H1 (cell line): Measurements from ENCODE around the gene SMC2. TPM values are rescaled to one million over a fixed set of nuclear protein-coding genes. Genes with fewer than 3 reads are reported as not detected.

Experiments
- CTCF ChIA-PET: fragments of 300-600 bp; sonication (Branson Sonifier 250); formaldehyde crosslinking; loops from one replicate; lab custom pipeline; 2021; ENCODE audit not compliant: partially characterized antibody; lab: Charles Lee
- POLR2A ChIA-PET: fragments of 300-600 bp; sonication (Branson Sonifier 250); formaldehyde crosslinking; loops from one replicate; lab custom pipeline; 2021; ENCODE audit warnings: inconsistent platforms; ENCODE audit not compliant: partially characterized antibody; lab: Charles Lee
- DNase-seq, 2 experiments: peaks; one replicate each; pipeline versions ENCODE4 v3.0.0 to v3.0.0-alpha.2; 2010 to 2022; ENCODE audit warnings: low spot score in 2 of 2, low read depth in 1 of 2, mixed read lengths in 1 of 2
- FAIRE-seq: peaks from 2 replicates; lab custom pipeline; 2011; peaks lifted over from hg19 to GRCh38; lab: Jason Lieb, UNC
- H2AFZ ChIP-seq: 2 replicates; pipeline ENCODE4 v1.8.1; 2012; ENCODE audit warnings: low read length, inconsistent platforms
- H2AK5ac ChIP-seq: 2 replicates; pipeline ENCODE4 v1.6.1; 2013; ENCODE audit warnings: low read depth, low read length
- H2BK120ac ChIP-seq: replicated peaks from 2 replicates; pipeline ENCODE3; 2013; ENCODE audit warnings: low read depth, low read length, inconsistent platforms
- H2BK12ac ChIP-seq: 2 replicates; pipeline ENCODE4 v1.6.1; 2013; ENCODE audit warnings: low read depth, low read length
- H2BK15ac ChIP-seq: 2 replicates; pipeline ENCODE4 v1.6.1; 2013; ENCODE audit warnings: low read length
- H2BK20ac ChIP-seq: 2 replicates; pipeline ENCODE4 v1.6.1; 2013; ENCODE audit warnings: low read length
- H2BK5ac ChIP-seq: 2 replicates; pipeline ENCODE4 v1.6.1; 2013; ENCODE audit warnings: low read depth, low read length
- H3K14ac ChIP-seq: 2 replicates; pipeline ENCODE4 v1.6.1; 2013; ENCODE audit warnings: inconsistent platforms; ENCODE audit not compliant: insufficient read length
- H3K18ac ChIP-seq: 2 replicates; pipeline ENCODE4 v1.6.1; 2013; ENCODE audit warnings: low read length; ENCODE audit errors: extremely low read depth
- H3K23ac ChIP-seq: 2 replicates; pipeline ENCODE4 v1.6.1; 2013; ENCODE audit warnings: inconsistent platforms; ENCODE audit not compliant: insufficient read length
- H3K23me2 ChIP-seq: 2 replicates; pipeline ENCODE4 v1.6.1; 2013; ENCODE audit warnings: low read depth, low read length
- H3K27ac ChIP-seq: 2 replicates; pipeline ENCODE4 v1.6.1; 2011; ENCODE audit warnings: low read depth, low read length, inconsistent platforms
- H3K27me3 ChIP-seq, 4 experiments: replicated peaks in 1 of 4; 1 replicate in 1 of 4; 2 replicates in 3 of 4; pipeline versions ENCODE4 v1.6.1 to v1.8.1; 2011 to 2013; ENCODE audit warnings: low read length in 3 of 4, mild to moderate bottlenecking in 3 of 4, inconsistent platforms in 2 of 4, mixed read lengths in 2 of 4, moderate library complexity in 1 of 4; ENCODE audit not compliant: control insufficient read depth in 3 of 4, insufficient read depth in 3 of 4; ENCODE audit errors: extremely low read depth in 1 of 4
- H3K36me3 ChIP-seq, 4 experiments: 2 replicates each; pipeline versions ENCODE4 v1.6.1 to v1.8.1; 2011 to 2013; ENCODE audit warnings: mild to moderate bottlenecking in 4 of 4, low read length in 3 of 4, moderate library complexity in 2 of 4, control low read depth in 1 of 4, inconsistent platforms in 1 of 4; ENCODE audit not compliant: insufficient read depth in 4 of 4, control insufficient read depth in 2 of 4
- H3K4ac ChIP-seq: replicated peaks from 2 replicates; pipeline ENCODE3; 2013; ENCODE audit warnings: low read length, low read depth, mixed read lengths, inconsistent platforms; ENCODE audit not compliant: insufficient read length
- H3K4me1 ChIP-seq, 4 experiments: replicated peaks in 1 of 4; 1 replicate in 1 of 4; 2 replicates in 3 of 4; pipeline versions ENCODE4 v1.6.1 to v1.8.1; 2011 to 2013; ENCODE audit warnings: low read length in 3 of 4, inconsistent platforms in 2 of 4, mixed read lengths in 1 of 4; ENCODE audit not compliant: insufficient read depth in 4 of 4, control insufficient read depth in 3 of 4
- H3K4me2 ChIP-seq, 2 experiments: 2 replicates each; pipeline versions ENCODE4 v1.6.1 to v1.8.1; 2011 to 2013; ENCODE audit warnings: low read depth in 2 of 2, low read length in 2 of 2, control low read depth in 1 of 2, inconsistent platforms in 1 of 2, mild to moderate bottlenecking in 1 of 2; ENCODE audit not compliant: insufficient read depth in 1 of 2
- H3K4me3 ChIP-seq, 4 experiments: fragments of 200-600, 300-600 bp in 1 of 4; sonication (generic), shearing (Covaris generic), sonication (Bioruptor Twin) in 1 of 4; 2 replicates each; pipeline versions ENCODE4 v1.5.1 to v1.8.1; 2011 to 2016; ENCODE audit warnings: low read length in 4 of 4, low read depth in 3 of 4, control low read depth in 2 of 4, inconsistent platforms in 2 of 4, mild to moderate bottlenecking in 2 of 4, mixed read lengths in 1 of 4, moderate library complexity in 1 of 4; ENCODE audit not compliant: insufficient read depth in 2 of 4; ENCODE audit errors: extremely low read depth in 1 of 4
- H3K56ac ChIP-seq: replicated peaks from 2 replicates; pipeline ENCODE3; 2013; ENCODE audit warnings: low read depth, mild to moderate bottlenecking, mixed read lengths, low read length, inconsistent platforms; ENCODE audit not compliant: insufficient read length
- H3K79me1 ChIP-seq: 2 replicates; pipeline ENCODE4 v1.6.1; 2013; ENCODE audit warnings: low read depth, low read length, control low read depth
- H3K79me2 ChIP-seq, 2 experiments: 2 replicates each; pipeline versions ENCODE4 v1.6.1 to v1.8.1; 2012 to 2013; ENCODE audit warnings: low read length in 2 of 2, mild to moderate bottlenecking in 2 of 2, inconsistent platforms in 1 of 2; ENCODE audit not compliant: insufficient read depth in 2 of 2, control insufficient read depth in 1 of 2
- H3K9ac ChIP-seq, 4 experiments: replicated peaks in 1 of 4; 1 replicate in 1 of 4; 2 replicates in 3 of 4; pipeline versions ENCODE4 v1.6.1 to v1.8.1; 2011 to 2013; ENCODE audit warnings: low read depth in 3 of 4, low read length in 3 of 4, control low read depth in 2 of 4, mild to moderate bottlenecking in 2 of 4, moderate library complexity in 2 of 4, inconsistent platforms in 1 of 4; ENCODE audit errors: extremely low read depth in 1 of 4
- H3K9me3 ChIP-seq, 2 experiments: 2 replicates each; pipeline versions ENCODE4 v1.6.1 to v1.8.1; 2012 to 2013; ENCODE audit warnings: mild to moderate bottlenecking in 2 of 2, moderate library complexity in 2 of 2, control low read depth in 1 of 2, inconsistent platforms in 1 of 2, low read depth in 1 of 2, low read length in 1 of 2, mixed read lengths in 1 of 2; ENCODE audit not compliant: insufficient read depth in 2 of 2
- H4K20me1 ChIP-seq, 2 experiments: replicated peaks in 1 of 2; 2 replicates each; pipeline versions ENCODE3 to v1.8.1; 2011 to 2013; ENCODE audit warnings: inconsistent platforms in 2 of 2, low read length in 2 of 2, mild to moderate bottlenecking in 1 of 2; ENCODE audit not compliant: insufficient read depth in 2 of 2, control insufficient read depth in 1 of 2
- H4K5ac ChIP-seq: 2 replicates; pipeline ENCODE4 v1.6.1; 2013; ENCODE audit warnings: low read length, low read depth, mixed read lengths, inconsistent platforms; ENCODE audit not compliant: insufficient read length
- H4K8ac ChIP-seq: 2 replicates; pipeline ENCODE4 v1.8.0; 2013; ENCODE audit warnings: mild to moderate bottlenecking, moderate library complexity, low read length, inconsistent platforms; ENCODE audit not compliant: insufficient read depth; ENCODE audit errors: extremely low read depth
- H4K91ac ChIP-seq: replicated peaks from 2 replicates; pipeline ENCODE3; 2013; ENCODE audit warnings: low read length, mixed read lengths, inconsistent platforms; ENCODE audit not compliant: insufficient read length
- BRCA1 ChIP-seq: IDR thresholded peaks from 2 replicates; pipeline ENCODE4 v1.6.1; 2012; ENCODE audit warnings: low read depth, low read length, improper control_type of control experiment
- CHD2 ChIP-seq: IDR thresholded peaks from 2 replicates; pipeline ENCODE4 v1.6.1; 2012; ENCODE audit warnings: low read length, improper control_type of control experiment
- NRF1 ChIP-seq: IDR thresholded peaks from 2 replicates; pipeline ENCODE4 v1.6.1; 2011; ENCODE audit warnings: mild to moderate bottlenecking, low read depth, low read length, improper control_type of control experiment
- POLR2AphosphoS5 ChIP-seq: IDR thresholded peaks from 2 replicates; pipeline ENCODE4 v1.6.1; 2011; ENCODE audit warnings: low read depth, low read length
- TBP ChIP-seq: IDR thresholded peaks from 2 replicates; pipeline ENCODE4 v1.6.1; 2011; ENCODE audit warnings: low read depth, low read length, improper control_type of control experiment
- ZNF274 ChIP-seq: IDR thresholded peaks from 2 replicates; pipeline ENCODE4 v1.7.0; 2012; ENCODE audit warnings: low read length, borderline replicate concordance; ENCODE audit errors: extremely low read depth
- WGBS, 2 experiments: shearing (Covaris generic) in 1 of 2; methylation state at CpG; one replicate each; pipeline versions ENCODE4 v1.1.6 to v1.1.7; 2013 to 2015; ENCODE audit warnings: low lambda C conversion rate in 2 of 2, mixed read lengths in 2 of 2, inconsistent platforms in 1 of 2, low coverage in 1 of 2, missing lambda C conversion rate in 1 of 2; ENCODE audit not compliant: insufficient replicate concordance in 2 of 2, insufficient coverage in 1 of 2, insufficient read length in 1 of 2; ENCODE audit errors: extremely low coverage in 1 of 2, missing lambda C conversion rate in 1 of 2; 5-methylcytosine and 5-hydroxymethylcytosine counted together
- polyA plus RNA-seq, 7 experiments: library from polyadenylated mRNA; depleted of rRNA in 3 of 7; stranded (reverse) in 5 of 7; unstranded in 2 of 7; fragments of >200 nt in 5 of 7; fragments of 200-250 nt in 2 of 7; gene quantifications; 1 replicate in 5 of 7; 2 replicates in 1 of 7; 4 replicates in 1 of 7; pipeline versions ENCODE4 v1.2.1 to v1.2.3, GENCODE V29; 2011 to 2013; ENCODE audit warnings: missing spikeins in 2 of 7, mixed read lengths in 2 of 7
- total RNA-seq: library from RNA; stranded (reverse); fragmentation: NEBNext Ultra II Directional; extraction: Animal tissue kit (Norgen Biotek cat#: 25700); gene quantifications from 2 replicates; pipeline ENCODE4 v1.2.1, GENCODE V29; 2021

SMC2 gene
- total and polyA plus RNA-seq, 2 of the 8 experiments (the other 6 are each of a cell fraction or from before 2014, with no cell fraction given): 7.5 to 39.8 TPM

DNA sequence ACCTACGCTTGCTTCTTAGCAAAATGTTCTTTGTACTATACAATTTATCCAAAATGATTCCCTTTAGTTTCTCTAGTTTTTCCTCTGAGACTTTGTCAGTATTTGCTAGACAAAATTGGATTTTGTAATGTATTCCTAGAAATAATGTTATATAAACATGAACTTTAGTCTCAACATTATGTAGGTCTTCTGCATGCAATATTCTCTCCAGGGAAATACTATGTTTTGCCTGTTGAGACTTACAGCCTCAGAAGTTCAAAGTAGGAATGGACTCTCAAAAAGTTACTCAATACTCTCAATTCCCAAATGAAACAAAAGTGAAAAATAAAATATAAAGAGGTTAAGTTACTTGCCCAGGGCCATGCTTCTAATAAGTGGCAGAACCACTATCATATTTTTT is 24.8 kb upstream of the SMC2 start:
- Histone ChIP-seq H2BK5ac (no peak overlapping the region), H2BK120ac (no peak overlapping the region), H3K27ac (no peak overlapping the region), H3K18ac (no peak overlapping the region), H2AK5ac (no peak overlapping the region), H3K4me2 (no peak overlapping the region), H2AFZ (no peak overlapping the region), H4K8ac (no peak overlapping the region), H4K5ac (no peak overlapping the region), H3K4ac (no peak overlapping the region), H2BK12ac (no peak overlapping the region), H4K20me1 (no peaks in the 10 kb centered on the region), H2BK15ac (no peak overlapping the region), H3K9ac (no peak overlapping the region), H3K14ac (no peak overlapping the region), H3K36me3 (no peaks in the 10 kb centered on the region), H3K79me2 (no peaks in the 10 kb centered on the region), H2BK20ac (no peak overlapping the region), H3K79me1 (no peaks in the 10 kb centered on the region), H3K4me1 (no peaks in the 10 kb centered on the region), H3K9me3 (no peaks in the 10 kb centered on the region), H3K27me3 (no peaks in the 10 kb centered on the region), H3K23me2 (no peaks in the 10 kb centered on the region), H4K91ac (no peak overlapping the region), H3K56ac (no peak overlapping the region), H3K4me3 (no peak overlapping the region), H3K23ac (no peak overlapping the region)
- 90% methylated on average over 1 of the region's 1 CpG; no CpG with 5 or more reads in 1 of the 2 experiments for WGBS, 2 experiments
- POLR2A ChIA-PET: no interaction called here
- no peak for FAIRE-seq
- DNase-seq: no peak
- CTCF ChIA-PET: no interaction called here
- no peak for TF ChIP-seq BRCA1
- no peak for TF ChIP-seq CHD2
- TF ChIP-seq TBP: no peak
- no peak for TF ChIP-seq ZNF274
- TF ChIP-seq POLR2AphosphoS5: no peak
- TF ChIP-seq NRF1: no peak
